Activated gamma-delta T cell treated with anti-CD3 and anti-CD28 coated beads, Interleukin-2, amount 50 U/mL, for 16 hours (primary cell): ENCODE measurements around the gene EXPH5.

Experiments used
- DNase-seq: peaks from one replicate; pipeline ENCODE4 v3.0.0-alpha.2; 2020; ENCODE audit warnings: low read depth

The EXPH5 gene

GRCh38 chr11:108559340-108559739, 34.2 kb downstream of the EXPH5 start:
- DNase-seq, result no peak

DNA sequence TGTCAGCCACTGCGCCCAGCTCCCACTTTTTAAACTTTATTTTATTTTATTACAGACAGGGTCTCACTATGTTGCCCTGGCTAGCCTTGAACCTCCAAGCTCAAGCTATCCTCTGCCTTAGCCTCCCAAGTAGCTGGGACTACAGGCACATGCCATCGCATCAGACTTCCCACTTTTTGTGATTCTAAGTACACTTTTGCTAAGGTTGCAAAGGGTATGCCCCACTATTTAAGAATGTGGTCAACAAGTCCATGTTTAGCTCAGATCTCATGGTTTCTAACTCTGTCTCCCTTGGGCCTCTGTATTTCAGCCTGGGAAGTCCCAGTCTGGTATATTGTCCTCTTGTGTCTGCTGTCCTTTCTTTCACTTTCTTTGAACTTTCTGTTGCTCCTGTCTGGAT, 35.3 kb downstream of the EXPH5 start:
- DNase-seq, result no peak

DNA sequence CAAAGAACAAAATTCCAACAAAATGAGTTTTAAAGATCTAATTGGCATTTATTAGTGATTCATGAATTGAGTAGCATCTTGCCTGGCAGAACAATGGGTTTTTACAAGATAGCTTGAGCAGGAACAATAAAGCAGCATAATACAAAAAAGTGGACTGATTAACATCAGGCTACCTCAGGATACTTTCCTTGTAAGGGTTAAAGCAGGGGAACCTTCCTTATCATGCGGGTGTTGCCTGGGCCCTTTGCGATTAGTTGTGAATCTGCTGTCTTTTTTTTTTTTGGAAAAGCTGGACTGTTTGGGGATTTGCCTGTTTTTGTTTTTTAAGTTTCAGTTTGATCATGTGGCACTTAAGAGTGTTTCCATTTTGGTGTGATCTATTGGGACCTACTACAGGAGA, 37.5 kb downstream of the EXPH5 start:
- no peak for DNase-seq

GRCh38 chr11:108551651-108552462, 41.7 kb downstream of the EXPH5 start:
- DNase-seq, result no peak

DNA sequence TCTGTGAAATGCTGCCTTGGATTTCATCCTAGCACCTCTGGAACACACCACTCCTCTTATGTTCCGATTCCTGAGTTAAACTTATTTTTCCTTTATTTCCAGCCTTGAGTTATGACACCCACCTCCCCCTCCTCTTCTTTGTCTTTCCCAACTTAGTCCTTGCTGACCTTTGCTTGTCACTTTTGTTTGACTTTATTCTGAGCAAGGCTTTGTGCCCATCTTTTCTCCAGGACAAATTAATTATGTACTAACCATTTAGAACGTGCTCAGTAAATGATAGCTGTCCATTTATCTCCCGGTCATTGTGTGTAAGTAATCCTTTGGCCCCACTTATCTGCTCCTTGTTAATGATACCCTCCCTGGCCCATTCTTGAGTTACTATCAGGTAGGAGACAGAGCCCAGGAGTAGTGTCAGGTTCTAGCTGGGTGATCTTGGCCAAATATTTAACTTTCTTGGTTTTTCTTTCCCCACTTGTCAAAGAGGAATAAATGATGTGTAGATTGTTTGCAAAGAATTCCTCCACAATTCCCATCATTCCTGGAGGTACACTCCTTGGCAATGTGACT, 44.2 kb downstream of the EXPH5 start:
- no peak for DNase-seq

DNA sequence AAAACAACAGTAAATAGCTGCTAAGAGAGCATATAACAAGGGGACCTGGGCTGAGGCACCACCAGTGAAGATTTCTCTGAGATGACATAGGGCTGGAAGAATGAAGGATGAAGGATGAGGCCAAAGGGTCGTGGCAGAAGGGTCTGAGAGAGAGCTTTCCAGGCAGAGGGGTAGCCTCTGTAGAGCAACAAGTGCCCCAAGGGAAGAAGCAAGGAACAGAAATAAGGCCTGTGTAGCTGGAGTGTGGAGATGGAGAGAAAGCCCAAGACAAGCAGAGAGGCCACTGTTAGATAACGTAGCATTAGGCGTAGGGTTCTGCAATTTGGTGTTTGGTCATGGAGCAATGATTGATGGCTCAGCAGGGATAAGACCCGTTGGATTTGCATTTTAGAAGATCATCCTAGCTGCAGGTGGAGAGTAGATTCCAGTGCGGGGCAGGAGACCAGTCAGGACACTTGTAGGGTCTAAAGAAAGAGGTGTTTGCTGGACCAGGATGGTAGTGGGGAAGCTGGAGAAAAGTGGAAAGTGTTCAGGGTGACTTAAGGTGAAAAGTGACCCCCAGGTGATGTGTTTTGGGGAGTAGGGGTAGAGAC, 47.6 kb downstream of the EXPH5 start:
- no peak for DNase-seq

- DNase-seq, result no peak
Observed at GRCh38 chr11:108543316-108543964, 50.1 kb downstream of the EXPH5 start.

DNA sequence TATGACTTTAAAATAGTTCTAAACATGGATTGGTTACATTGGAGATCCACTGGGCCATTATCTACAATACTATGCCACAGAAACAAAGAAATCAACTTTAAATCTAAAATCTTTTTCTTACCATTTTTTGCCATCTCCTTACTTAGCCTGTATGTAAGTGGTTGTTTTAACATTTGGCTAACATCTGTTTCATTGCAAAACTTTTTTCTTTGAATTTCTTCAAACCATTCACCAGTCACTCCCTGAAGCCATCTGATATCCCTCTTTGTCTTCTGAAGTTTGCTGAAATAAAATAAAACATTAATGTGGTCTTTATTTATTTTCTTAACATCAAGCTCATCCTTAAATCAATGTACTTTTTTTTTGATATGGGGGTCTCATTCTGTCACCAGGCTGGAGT, 52.0 kb downstream of the EXPH5 start:
- no peak for DNase-seq

GRCh38 chr11:108538502-108538901, 55.1 kb downstream of the EXPH5 start:
- DNase-seq, result no peak

- no peak for DNase-seq
Observed at GRCh38 chr11:108538022-108538424, 55.5 kb downstream of the EXPH5 start.

DNA sequence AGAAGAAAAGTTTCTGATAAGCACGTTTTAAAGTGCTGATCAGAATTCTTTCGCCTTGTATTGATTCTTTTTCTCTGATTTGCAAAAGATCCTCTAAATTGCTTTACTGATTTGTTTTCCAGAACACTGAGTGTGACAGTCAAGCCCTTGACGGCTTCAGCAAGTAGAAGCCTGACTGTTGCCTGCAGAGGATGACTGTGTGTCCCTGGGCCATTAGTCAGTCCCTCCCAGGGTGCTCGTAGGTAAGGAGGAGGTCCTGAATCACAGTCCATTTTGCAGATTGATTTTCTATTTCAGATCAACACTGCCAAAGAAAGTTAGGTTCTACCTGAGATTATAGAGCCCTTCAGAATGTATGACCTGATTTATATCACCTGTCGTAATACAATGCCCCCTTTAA, 56.8 kb downstream of the EXPH5 start:
- no peak for DNase-seq

GRCh38 chr11:108535384-108535955, 58.1 kb downstream of the EXPH5 start:
- no peak for DNase-seq

GRCh38 chr11:108534274-108534882, 59.2 kb downstream of the EXPH5 start:
- DNase-seq, result no peak

- DNase-seq, result no peak
Observed at GRCh38 chr11:108530426-108530825, 63.1 kb downstream of the EXPH5 start.

- DNase-seq, result no peak
Observed at GRCh38 chr11:108527382-108527781, 66.2 kb downstream of the EXPH5 start.

- DNase-seq, result no peak
Observed at GRCh38 chr11:108525161-108525560, 68.4 kb downstream of the EXPH5 start.

DNA sequence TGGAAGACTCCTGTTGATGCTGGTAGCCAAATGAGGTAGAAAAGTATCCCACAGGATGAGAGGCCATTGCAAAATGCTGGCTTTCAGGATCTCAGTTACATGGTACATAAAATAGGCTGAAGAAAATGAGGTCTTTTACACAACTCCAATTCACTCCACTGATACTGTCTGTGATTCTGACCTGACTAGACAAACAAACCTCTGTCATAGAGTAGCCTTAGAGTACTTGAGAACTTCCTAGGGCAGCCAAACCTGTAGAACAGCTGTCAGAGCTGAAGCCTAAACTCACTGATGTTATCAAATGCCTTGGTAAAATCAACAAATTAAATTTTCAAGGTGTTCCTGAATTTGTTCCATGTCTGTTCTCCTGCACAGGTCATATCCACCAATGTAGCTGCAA, 69.1 kb downstream of the EXPH5 start:
- DNase-seq, result no peak

DNA sequence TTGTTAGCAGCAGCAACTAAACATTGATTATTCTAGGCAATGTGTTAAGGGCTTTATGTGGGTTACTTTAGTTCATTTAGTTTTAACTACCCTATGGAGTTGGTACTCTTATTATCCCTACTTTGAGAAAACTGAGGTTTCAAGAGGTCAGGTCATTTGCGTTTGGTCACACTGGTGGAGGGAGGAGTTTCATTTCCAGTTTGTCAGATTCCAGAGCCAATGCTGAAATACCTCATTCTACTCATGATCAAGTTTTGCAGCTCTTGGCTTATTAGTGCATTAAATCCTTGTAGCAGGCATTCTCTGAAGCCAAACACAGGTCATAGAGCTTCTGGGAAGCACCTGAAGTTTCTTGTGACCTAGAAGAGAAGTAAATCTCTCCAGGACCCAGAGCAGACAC, 71.2 kb downstream of the EXPH5 start:
- DNase-seq, result no peak

DNA sequence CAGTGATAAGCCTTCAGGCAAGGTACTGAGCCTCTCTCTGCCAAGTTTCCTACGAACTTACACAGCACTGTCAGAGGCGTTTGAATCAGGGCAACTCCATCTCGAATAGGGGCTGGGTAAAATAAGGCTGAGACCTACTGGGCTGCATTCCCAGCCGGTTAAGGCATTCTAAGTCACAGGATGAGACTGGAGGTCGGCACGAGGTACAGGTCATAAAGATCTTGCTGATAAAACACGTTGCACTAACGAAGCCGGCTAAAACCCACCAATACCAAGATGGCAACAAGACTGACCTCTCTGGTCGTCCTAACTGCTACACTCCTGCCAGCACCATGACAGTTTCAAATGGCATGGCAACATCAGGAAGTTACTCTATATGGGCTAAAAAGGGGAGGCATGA, 75.0 kb downstream of the EXPH5 start:
- no peak for DNase-seq

GRCh38 chr11:108516125-108516524, 77.4 kb downstream of the EXPH5 start:
- DNase-seq, result no peak

- DNase-seq, result no peak
Observed at GRCh38 chr11:108512708-108513107, 80.9 kb downstream of the EXPH5 start.

DNA sequence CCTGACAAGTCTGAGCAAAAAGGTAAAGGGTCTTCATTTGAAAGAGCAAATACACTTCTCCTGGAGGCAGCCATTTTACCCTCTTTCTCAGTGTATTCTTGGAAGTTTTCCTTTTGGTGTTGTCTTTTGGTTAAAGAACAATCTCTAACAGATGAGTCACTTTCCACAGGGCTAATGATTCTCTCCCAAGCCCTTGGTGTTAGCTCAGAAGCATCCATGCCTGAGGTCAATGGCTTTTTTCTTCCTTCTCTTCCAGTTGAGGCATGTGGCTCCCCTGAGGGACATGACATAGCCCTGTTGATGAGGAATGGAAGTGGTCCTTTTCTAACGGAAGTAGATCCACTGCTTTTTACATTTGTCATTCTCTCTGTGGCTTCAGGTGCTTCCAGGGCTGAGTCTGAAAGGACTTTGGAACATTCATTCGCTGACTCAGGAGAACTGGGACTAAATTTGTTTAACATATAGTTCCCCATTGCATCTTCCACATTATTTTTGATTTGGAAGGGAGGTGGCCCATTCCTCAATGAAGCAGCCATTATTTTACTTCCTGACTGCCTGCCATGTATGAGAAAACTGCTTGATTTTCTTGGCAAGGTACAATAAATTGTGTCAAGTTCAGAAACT, 81.6 kb downstream of the EXPH5 start:
- DNase-seq, result no peak
